Effector CD4-positive, alpha-beta T cell (primary cell): ENCODE measurements around the gene RCOR1.
"Not testable (repeated sequence)": the region's sequence is repeated elsewhere in the genome, so short reads cannot be mapped to it uniquely, and the experiment has no call there.

Source experiments
- DNase-seq: peaks from one replicate; pipeline ENCODE4 v3.0.0-alpha.2; 2020

RCOR1 gene

DNA sequence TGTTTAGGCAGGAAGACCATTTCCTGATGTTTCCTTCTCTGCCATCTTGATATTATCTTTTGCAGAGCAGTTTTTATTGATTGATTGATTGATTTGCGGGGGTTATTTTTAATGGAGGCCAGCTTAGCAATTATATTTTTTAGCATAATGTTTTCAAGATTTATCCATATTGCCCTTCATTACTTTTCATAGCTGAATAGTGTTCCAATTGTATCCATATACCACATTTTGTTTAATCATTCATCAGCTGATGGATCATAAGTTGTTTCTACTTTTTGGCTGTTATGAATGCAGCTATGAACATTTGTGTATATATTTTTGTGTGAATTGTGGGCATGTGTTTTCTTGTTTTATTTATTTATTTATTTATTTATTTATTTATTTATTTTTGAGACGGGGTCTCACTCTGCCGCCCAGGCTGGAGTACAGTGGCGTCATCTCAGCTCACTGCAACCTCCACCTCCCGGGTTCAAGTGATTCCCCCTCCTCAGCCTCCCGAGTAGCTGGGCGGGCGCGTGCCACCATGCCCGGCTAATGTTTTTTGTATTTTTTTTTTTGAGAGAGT, 20.9 kb upstream of the RCOR1 start:
- no peak for DNase-seq

DNA sequence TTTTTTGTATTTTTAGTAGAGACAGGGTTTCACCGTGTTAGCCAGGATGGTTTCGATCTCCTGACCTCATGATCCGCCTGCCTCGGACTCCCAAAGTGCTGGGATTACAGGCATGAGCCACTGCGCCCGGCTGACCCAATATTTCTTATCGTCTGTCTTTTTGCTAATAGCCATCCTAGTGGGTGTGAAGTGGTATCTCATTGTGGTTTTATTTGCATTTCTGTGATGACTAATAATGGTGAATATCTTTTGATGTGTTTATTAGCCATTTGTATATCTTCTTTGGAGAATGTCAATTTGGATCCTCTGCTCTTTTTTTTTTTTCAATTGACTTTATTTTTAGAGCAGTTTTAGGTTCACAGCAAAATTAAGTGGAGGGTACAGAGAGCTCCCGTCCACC, 19.3 kb upstream of the RCOR1 start:
- DNase-seq = not testable (repeated sequence)

DNA sequence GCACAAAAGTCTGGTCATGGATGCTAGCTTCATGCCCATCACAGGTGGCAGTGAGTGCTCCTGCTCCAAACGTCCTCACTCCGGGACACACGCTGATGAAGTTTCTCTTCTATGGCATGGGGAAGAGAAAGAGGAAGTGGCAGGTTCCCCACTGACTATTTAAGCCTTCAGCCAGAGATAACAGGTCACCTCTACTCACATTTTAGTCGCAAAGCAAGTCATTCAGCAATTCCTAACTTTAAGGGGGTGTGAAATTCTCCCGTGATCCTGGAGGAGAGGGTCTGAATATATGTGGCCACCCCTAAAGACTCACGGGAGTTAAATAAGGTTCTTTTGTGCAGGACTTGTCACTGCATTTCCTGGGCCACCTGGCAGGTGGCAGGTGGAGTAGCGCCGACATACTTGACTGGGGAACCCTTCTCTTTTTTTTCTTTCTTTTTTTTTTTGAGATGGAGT, 18.8 kb upstream of the RCOR1 start:
- DNase-seq = no peak

DNA sequence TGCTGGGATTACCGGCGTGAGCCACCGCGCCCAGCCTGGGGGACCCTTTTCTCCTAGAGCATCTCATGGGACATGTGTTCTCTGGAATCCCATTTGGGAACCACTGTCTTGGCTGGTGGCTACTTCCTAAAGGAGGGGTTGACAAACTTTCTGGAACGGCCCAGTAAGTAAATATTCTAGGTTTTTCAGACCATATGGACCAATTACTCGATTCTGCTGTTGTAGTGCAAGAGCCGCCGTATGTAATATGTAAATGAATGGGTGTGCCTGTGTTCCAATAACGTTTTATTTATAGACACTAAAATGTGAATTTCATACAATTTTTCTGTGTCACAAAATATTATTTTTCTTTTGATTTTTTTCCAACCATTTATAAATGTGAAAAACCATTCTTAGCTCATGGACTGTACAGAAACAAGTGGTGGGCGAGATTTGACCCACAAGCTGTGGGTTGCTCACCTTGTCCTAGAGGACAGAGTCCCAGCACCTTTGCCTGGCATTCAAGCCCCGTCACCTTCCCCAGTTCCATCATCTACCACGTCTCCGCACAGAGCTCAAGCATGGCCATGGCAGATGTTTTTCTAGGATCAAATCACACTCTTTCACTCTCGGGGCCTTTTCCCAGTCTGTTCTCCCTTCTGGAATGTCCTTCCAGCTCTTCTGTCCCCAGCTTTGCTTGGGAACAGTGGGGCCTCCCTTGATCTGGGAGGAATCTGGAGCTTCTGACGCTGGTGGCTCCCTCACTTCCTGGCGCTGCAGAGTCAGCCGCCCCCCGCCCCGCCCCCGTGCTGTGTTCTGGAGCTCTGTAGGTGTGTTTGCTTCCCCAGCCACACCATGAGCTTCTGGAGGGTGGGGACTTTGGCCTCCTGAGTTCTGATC, 17.9 kb upstream of the RCOR1 start:
- DNase-seq = no peak

DNA sequence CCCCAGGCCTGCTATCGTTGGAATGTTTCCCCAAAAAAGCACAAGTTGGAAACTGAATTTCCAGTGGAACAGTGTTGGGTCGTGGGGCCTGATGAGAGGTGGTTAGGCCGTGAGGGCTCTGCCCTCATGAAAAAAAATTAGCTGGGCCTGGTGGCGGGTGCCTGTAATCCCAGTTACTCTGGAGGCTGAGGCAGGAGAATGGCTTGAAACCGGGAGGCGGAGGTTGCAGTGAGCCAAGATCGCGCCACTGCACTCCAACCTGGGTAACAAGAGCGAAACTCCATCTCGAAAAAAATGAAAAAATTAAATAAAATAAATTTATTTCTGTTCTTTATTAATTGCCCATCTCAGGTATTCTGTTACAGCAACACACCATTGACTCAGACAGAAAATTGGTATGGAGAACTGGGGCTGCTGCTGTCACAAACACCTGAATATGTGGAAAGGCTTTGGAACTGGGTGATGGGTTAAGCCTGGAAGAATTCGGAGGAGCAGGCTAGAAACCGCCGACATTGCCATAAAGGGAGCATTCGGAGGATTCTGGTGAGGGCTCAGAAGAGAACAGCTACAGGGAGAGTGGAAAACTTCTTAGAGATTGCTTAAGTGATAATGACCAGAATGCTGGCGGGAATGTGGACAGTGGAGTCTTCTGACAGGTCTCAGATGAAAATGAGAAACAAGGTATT, 17.1 kb upstream of the RCOR1 start:
- DNase-seq = no peak

DNA sequence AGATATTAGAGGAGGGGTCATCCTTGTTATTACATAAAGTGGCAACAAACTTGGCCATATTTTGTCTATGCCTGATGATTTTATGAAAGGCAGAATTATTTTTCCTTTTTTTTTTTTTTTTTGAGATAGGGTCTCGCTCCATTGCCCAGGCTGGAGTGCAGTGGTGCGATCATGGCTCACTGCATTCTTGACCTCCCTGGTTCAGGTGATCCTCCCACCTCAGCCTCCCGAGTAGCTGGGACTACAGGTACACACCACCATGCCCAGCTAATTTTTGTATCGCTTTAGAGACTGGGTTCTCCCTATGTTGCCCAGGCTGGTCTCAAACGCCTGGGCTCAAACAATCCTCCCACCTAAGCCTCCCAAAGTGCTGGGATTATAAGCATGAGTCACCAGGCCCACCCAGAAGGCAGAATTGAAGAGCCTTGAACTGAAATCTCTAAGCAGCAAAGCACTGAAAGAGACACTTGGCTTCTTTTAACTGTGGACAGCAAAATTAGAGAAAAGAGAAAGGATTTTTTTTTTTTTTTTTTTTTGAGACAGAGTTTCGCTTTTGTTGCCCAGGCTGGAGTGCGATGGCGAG, 16.5 kb upstream of the RCOR1 start:
- DNase-seq = not testable (repeated sequence)

DNA sequence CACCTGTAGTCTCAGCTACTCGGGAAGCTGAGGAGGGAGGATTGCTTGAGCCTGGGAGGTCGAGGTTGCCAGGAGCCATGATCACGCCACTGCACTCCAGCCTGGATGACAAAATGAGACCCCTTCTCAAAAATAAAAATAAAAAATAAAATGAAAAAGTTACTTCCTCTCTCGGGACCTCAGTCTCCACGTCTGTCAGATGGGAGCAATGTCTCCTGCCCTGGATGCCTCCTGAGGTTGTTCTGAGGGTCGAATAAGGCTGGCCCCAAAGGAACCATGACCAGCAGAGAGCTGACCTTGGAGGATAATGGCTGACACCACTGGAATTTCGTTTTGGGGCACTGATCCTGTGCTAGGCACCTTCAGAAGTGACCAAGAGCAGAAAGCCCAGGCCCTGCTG, 13.6 kb upstream of the RCOR1 start:
- no peak for DNase-seq

DNA sequence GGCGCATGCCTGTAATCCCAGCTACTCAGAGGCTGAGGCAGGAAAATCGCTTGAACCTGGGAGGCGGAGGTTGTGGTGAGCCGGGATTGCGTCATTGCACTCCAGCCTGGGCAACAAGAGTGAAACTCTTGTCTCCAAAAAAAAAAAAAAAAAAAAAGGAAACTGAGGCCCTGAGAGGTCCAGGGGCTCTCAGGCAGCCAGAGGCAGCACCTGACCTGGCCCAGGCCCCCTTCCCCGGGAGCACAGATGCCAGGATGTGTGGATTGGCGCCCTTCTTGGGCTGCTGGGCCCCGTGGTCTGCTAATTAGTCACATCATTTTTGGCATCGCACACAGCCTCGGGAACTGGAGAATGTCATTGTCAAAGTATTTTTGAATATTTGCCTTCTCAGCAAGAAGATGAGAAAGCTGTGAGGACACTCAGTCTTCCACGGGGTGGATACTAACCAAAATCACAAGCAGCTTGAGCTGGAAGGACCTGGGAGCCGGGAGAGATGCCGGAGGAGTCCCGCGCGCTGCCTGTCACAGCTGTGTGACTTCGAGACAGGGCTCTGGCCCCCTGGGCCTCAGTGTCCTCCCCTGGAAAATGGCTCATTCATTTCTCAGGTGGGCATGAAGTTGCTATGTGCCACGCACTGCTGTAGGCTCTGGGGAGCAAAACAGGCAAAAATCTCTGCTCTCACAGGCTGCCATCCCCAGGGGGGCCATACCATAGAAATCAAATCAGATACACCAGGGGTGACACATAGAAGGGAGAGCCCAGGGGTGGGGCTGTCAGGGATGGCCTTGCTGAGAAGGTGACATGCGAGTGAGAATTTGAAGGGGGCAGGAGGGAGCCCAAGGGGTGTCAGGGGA, 12.5 kb upstream of the RCOR1 start:
- no peak for DNase-seq

DNA sequence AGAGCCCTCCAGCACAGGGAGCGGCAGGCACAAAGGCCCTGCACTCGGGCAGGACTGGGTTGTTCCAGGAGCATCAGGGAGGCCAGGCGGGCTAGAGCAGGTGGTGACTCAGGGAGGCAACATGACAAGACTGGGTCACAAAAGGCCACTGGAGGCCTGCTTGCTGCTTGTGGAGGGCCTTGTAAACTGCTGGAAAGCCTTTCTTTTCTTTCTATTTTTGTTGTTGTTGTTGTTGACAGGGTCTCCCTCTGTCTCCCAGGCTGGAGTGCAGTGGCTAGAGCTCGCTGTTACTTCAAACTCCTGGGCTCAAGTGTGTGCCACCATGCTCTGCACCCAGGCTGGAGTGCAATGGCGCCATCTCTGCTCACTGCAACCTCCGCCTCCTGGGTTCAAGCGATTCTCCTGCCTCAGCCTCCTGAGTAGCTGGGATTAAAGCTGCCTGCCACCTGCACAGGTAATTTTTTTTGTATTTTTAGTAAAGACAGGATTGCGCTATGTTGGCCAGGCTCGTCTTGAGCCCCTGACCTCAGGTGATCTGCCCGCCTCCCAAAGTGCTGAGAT, 11.8 kb upstream of the RCOR1 start:
- DNase-seq = no peak

DNA sequence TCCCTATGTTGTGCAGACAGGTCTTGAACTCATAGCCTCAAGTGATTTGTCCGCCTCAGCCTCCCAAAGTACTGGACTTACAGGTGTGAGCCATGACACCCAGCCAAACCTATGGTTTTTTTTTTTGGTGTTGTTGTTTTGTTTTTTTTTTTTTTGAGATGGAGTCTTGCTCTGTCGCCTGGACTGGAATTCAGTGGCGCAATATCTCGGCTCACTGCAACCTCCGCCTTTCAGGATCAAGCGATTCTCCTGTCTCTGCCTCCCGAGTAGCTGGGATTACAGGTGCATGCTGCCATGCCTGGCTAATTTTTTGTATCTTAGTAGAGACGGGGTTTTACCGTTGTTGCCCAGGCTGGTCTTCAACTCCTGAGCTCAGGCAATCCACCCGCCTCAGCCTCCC, 11.3 kb upstream of the RCOR1 start:
- DNase-seq = no peak

DNA sequence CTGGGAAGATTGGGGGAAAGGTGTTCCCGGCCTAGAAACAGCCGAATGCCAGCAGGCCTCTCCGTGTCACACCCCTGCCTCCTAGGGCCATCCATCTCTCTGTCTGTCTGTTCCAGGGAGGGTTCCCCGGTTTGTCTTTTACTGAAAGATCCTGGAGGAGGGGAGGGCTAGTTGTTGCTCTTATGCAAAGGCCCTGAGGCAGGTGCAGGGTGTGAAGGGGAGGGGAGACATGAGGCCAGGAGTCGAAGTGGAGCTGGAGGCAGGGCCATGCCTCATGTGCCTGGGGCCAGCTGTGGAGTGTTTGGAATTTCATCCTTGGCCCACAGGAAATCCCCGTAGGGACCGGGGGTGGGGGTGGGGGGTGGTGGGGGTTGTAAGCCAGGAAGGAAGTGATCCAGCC, 8.7 kb upstream of the RCOR1 start:
- DNase-seq = no peak

DNA sequence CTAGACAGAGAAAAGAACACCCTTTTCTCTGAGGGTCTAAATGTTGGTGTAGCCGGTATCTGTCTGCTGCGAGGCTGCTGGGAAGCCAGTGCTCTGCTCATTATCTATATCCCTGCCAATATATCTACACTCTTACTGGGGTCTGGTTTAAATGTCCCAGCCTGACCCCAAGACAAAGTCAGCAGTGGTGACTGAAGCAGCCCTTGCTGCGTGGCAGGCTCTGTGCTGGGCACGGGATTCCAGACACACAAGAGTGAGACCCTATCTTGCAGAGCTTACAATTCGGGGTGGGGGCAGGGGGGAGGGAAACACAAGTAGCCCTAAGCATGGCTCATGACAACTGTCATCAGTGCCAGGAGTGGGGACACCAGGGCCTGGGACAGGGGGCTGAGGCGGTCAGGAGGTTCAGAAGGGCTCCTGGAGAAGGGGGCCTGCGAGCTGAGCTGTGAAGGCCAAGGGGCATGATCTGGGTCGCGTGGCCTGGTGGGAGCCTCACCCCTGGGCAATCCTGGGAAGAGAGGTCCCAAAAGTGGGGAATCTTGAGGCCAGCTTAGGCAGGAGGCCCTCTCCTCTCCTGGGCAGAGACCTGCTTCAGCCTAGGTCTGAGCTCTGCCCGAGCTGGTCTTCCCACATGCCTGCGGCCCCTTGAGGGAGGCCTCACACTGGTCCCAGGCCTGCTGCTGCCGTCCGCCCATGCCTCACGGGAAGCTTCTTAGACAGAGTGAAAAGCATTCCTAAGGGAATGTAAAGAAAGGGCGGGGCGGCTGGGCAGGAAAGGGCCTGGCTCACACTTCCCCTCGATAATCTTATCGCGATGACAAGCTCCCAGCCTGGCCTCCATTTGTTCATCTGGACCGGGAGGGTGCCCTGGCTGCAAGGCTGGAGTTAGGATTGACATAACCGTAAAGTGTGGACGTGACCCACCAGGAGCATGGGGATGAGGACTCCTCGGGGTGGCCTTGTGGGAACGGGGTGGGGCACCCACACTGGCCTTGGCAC, 7.3 kb upstream of the RCOR1 start:
- no peak for DNase-seq

DNA sequence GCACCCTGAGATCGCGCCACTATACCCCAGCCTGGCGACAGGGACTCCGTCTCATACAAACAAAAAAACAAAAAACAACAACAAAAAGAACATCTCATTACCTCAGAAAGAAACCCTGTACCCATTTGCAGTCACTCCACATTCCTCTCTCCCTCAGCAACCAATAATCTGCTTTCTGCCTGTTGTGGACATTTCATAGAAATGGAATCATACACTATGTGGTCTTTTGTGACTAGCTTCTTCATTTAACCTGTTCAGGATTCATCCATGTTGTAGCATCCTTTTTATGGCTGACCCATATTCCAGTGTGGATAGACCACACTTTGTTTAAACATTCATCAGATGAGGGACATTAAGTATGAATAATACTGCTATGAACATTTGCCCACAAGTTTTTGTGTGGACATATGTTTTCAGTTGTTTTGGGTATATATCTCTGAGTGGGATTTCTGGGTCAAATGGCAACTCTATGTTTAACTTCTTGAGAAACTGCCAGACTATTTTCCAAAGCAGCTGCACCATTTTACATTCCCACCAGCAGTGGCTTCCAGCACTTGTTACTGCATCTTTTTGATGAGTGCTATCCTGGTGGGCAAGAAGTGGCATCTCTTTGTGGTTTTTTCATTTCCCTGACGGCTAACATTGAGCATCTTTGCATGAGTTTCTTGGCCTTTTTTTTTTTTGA, 5.9 kb upstream of the RCOR1 start:
- no peak for DNase-seq

DNA sequence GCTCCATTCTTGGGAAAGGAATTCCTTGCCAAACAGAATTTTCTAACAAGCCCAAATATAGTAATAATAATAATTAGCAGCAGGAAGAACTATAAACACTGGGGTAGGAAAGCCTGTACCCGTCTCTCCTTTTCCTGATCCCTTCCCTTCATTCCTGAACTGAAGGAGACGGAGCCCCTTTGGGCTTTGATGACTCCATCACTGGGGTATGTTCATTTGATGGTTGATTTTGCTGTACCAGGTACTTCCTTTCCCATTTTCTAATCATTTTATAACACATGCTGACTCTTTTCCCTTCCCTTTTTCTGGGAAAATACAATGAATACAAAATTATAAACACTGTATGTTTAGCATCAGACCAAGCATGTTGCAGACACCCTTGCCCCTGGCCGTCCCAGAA, 3.6 kb upstream of the RCOR1 start:
- no peak for DNase-seq

DNA sequence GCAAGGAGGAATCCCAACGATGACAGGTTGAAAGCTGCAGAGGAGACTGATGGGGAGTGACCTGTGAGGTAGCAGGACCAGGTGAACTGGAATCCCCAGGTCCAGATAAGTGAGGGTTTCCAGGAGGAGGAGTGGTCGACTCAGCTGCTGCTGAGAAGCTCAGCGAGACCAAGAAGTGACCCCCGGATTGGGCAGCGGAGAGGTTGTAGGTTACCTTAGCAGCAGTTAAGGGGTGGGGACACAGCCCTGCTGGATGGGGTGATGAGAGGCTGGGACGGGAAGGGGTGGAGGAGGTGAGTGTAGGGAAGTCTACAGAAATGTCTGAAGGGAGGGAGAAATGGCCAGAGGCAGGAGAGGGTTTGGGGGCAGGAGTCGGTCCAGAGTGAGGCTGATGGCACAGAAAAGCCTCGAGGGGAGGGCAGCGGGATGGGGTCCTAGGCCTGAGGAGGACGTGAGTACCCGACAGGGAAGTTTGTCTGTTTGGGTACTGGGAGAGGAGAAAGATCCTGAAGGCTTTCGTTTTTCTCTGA, 2.6 kb upstream of the RCOR1 start:
- DNase-seq = no peak

DNA sequence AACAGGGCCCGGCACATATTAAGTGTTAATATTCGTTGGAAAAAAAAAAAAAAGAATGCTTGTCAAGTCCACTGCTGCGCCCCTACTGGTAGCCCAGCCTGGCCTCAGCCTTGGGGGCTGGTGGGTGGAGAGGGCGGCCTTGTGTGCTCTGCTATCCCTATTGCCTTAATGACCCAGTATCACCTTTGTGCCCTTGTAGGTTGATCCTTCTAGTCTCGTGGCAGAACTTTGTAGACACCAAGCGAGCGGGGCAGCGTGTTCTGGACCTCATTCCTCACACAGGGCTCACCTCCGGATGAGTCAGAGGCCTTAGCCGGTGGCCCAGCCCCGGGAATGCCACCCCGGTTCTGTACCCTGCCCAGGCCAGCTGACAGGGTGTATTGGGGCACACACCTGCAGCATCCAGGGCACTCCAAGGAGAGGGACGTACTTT, 1.8 kb upstream of the RCOR1 start:
- DNase-seq = no peak

DNA sequence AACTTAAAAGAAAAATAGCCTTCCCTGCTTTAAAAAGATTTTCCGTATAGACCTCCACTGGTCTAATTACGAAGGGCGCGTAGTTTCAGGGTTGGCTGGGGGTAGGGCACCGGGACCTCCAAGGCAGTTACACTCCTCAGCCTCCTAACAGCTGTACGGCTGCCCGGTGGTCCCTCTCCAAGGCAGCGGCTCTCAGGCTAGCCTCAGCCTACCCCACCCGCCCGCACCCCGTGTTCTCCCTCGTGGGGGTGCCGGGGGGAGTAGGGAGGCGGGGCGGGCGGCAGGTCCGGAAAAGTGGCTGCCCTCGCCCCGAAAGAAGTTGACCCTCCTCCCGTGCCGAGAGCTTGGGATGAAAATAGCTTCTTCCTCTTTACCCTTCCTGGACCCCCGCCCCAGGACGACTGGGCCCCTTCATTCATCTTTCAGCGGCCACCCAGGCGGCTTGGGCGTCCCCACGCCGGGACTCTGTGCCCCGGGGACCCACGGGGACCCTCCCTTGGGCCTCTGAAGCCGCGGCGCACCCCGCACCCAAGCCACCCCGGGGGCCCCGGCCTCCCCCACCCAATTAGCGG, 991 bp upstream of the RCOR1 start:
- peak; percentile 20 for DNase-seq

DNA sequence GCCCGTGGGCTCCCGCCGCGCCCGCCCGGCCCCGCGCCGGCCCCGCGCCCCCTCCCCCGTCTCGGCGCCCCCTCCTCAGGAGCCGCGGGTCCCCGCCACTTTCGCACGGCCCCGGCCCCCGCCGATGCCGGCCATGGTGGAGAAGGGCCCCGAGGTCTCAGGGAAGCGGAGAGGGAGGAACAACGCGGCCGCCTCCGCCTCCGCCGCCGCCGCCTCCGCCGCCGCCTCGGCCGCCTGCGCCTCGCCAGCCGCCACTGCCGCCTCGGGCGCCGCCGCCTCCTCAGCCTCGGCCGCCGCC, 263 bp downstream of the RCOR1 start:
- no peak for DNase-seq

DNA sequence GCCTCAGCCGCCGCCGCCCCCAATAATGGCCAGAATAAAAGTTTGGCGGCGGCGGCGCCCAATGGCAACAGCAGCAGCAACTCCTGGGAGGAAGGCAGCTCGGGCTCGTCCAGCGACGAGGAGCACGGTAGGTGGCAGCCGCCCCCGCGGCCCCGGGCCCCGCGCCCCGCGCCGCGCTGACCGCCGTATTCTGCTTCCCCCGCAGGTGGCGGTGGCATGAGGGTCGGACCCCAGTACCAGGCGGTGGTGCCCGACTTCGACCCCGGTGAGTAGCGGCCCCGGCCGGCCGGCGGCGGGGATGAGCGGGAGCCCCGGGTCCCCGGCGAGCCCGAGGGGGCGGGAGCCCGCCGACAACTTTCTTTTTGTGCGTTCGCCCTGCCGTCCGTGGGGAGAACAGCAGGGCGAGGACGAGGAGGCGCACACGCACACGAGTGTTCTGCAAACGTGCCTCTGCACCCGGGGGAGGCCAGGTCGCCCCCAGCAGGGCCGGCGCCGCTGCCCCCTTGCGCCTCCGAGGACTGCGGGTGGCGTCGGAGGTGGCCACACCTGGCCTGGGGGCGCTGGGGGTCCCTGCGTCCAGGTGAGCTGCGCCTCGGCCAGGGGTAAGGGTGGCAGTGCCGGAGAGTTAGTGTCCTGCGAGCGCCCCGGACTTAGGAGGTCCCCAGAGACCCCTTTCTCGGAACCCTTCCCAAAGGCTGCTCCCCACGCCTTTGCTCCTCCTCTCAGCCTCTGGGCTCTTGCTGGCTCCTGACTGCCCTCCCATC, 794 bp downstream of the RCOR1 start:
- peak; percentile 51 for DNase-seq
